Measurements from ENCODE around the gene EFL1.

EFL1 gene

DNA sequence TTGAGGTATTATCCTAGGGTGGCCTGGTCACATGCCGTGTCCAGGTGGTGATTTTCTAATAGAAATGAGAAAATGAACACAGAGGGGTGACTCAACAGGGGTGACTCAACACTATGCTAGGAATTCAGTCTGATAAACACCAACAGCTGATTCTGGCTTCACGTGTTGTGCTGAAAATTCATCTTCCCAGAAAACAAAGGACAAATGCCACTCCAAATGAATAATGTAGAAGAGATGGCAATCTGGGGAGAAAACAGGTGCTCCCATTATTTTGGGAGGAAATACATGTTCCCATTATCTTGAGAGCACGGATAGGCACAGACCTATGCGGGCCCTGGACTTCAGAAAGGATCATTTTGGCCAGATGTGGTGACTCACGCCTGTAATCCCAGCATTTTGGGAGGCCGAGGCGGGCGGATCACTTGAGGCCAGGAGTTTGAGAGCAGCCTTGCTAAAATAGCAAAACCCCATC, 115.5 kb downstream of the EFL1 start:
- DNase-seq, result no peak

DNA sequence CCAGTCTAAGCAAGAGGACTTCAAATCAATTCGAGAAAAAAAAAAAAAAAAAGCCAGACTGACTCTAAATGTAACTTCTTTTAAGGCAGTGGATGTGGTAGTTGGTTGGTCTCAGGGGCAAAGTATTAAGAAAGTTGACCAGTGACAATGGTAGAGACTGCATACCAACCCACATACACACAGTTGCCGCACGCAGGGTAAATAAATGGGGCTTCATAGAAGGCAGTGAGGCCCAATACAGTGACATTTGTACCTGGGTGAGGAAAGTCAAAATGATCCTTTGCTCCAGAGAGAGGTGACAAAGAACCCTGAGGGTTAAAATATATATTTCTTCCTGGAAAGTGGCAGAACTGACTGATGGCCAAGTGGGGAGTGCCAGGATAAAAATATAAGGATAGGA, 116.0 kb downstream of the EFL1 start:
- no peak for DNase-seq

DNA sequence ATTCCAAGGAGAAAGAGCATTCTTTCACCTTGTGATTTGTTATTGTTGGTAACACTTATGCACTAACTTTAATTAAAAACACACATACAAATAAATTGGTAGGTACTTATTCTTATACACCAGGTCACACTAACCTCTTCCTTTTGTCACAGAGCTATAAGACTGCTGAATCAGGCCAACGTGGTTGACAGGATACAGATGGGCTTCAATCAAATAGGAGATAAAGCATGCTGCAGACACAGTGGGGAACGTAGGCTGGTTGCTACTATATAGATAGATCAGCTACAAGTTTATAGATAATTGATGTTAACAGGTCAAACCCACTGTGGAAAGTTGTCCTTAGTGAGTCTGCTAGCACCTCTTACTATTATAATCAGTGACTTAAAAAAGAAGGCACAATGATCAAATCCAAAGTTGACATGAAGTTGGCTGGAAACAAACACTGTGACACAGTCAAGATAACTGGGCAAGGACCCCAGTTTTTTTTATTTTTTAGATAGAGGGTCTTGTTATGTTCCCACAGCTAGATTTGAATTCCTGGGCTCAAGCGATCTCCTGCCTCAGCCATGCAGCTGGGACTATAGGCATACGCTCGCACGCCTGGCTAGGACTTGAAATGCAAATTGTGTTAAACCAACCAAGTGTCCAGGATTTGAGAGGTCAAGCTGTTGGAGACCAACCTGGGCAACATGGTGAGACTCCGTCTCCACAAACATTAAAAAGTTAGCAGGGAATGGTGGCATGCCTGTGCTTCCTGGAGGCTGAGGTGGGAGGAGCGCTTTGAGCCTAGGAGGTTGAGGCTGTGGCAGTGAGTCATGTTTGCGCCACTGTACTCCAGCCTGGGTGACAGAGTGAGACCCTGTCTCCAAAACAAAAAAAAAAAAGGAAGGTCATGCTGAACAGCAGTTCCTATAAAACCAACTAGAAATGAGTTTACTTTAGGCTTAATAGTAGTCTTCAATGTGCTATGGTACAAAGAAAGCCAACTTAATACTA, 118.8 kb downstream of the EFL1 start:
- no peak for DNase-seq

DNA sequence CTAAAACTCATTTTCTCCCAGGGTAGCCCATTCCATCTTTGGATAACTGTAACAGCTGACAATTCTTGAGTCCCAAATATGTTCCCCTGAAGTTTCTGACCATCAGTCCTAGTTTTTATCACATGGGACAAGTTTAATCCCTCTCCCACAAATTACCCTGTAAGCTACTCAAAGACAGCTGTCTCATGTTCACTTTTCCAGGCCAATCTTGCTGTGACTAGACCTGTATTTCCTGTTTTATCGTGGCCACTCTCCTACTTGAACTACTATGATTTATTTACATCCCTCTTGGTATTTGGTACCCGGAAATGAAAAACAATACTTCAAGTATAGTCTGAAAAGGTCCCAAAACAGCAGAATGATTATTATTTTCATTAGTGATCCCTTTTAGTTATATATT, 121.6 kb downstream of the EFL1 start:
- no peak for DNase-seq

GRCh38 chr15:82139823-82140268, 122.7 kb downstream of the EFL1 start:
- DNase-seq, result no peak

- no peak for DNase-seq
These were observed 124.2 kb downstream of the EFL1 start for GRCh38 chr15:82138306-82138705.

DNA sequence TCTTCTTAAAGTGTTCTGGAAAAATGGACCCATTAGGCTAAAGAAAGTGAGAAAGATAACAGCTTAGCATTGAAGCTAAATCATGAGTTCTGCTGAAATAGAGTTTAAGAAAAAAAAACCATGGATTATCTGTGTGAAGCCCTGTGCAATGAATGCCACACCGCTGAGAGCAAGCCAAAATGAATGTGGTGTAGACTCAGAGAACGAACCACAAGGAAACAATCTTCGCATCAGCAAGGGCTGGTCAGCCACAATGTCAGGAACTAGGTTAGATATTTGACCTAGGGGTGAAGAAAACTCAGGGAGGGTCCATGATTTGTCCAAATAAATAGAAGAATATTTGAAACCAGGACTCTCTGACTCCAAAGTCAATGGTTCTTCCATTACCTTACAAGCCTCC, 125.3 kb downstream of the EFL1 start:
- DNase-seq, result no peak

- no peak for DNase-seq
These were observed 126.4 kb downstream of the EFL1 start for GRCh38 chr15:82136120-82136519.

GRCh38 chr15:82135638-82136037, 126.9 kb downstream of the EFL1 start:
- no peak for DNase-seq

DNA sequence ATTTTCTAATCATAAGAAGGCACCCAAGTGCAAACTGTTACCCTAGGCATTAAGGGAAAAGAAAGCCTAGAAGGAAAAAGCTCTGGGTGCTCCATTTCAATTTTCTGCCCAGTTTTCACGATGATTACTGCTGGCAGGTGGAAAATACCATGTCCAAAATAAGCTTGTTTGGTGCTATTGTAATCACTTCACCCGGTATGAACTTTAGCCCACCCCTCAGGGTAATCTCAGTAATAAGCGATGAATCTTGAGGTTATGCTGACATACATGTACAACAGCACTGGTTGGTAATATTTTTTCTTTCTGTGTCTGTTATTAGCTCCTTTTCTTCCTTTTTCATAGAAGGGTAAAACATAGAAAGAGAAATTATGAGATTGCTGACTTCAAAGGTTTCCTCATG, 128.1 kb downstream of the EFL1 start:
- DNase-seq, result no peak

- DNase-seq, result no peak
These were observed 129.3 kb downstream of the EFL1 start for GRCh38 chr15:82133251-82133650.

DNA sequence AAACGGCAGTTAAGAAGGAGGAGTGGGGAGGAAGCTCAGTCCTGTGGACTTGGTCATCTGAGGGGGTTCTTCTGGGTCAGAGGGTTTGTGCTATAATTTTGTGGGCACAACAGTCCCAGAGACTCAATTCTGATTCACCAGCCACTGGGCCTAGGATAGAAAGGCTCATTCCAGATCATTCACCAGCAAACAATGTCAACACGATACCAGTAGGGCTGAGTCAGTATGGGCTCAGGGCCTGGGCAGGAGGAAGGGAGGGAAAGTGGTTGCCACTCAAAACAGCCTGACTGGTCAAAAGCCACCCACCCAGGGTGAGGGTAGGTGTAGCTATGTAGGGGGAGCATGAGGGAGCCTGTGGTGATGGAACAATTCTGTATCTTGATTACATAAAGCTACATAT, 129.8 kb downstream of the EFL1 start:
- DNase-seq, result no peak

GRCh38 chr15:82132096-82132495, 130.4 kb downstream of the EFL1 start:
- DNase-seq, result no peak

GRCh38 chr15:82130248-82130647, 132.3 kb downstream of the EFL1 start:
- DNase-seq, result no peak

GRCh38 chr15:82129761-82130160, 132.8 kb downstream of the EFL1 start:
- no peak for DNase-seq

DNA sequence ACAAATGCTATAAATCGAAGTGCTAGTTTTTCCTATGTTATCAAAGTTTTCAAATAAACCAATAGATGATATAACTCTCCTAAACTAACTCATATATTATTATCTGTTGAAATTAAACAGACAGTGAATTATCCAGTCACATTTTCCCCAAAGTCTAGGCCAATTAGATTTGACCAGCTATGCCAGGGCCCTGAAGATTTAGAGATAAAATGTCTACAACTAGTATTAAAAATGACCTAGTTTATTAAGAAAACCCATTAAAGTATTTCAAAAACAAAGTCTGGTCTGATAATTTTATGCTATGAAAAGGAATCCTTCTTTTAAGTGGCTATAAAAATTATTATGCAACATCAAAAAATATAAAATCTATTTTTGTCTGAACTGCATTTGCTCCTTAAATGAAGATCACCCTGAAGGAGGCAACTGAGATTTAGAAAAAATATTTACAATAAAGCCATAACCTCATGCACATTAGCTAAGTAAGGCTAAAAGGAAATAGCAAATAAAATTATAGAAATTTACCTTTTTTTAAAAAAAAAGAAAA, 133.3 kb downstream of the EFL1 start:
- no peak for DNase-seq

DNA sequence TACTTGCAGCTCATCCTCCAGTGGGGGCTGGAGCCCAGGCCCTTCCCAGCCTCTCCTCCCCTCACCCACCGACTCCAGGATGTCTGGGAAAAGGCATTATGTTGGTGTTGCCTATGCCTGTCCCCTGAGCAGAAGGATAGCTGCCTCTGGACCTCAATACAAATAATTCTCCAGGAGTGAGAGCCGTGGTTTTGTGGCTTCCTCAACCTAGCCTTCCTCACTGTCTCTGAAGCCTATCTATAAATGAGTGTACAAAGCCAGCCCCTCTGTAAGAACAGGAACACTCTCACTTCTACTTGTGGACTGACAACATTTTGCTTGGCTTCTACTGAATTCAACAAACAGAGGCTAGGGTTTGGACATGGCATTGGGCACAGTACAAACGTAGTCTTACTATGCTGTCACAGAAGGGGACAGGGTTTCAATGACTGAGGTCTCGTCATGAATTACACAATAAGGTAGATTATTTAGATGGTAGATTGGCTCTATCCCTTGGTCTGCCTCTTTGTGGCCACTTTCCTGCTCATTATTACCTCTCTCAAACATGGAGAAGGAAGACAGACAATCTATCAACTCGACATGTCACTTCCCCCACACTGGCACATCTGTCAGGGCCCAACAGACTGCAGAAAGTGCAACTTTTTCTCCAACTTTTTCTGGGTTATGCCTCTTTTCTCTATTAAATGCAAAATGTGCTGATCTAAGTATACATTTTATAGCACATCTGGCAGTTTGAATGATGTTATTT, 134.0 kb downstream of the EFL1 start:
- DNase-seq, result no peak

GRCh38 chr15:82127581-82127980, 135.0 kb downstream of the EFL1 start:
- no peak for DNase-seq

- no peak for DNase-seq
These were observed 136.2 kb downstream of the EFL1 start for GRCh38 chr15:82126346-82126745.

- no peak for DNase-seq
These were observed 137.9 kb downstream of the EFL1 start for GRCh38 chr15:82124331-82125263.

DNA sequence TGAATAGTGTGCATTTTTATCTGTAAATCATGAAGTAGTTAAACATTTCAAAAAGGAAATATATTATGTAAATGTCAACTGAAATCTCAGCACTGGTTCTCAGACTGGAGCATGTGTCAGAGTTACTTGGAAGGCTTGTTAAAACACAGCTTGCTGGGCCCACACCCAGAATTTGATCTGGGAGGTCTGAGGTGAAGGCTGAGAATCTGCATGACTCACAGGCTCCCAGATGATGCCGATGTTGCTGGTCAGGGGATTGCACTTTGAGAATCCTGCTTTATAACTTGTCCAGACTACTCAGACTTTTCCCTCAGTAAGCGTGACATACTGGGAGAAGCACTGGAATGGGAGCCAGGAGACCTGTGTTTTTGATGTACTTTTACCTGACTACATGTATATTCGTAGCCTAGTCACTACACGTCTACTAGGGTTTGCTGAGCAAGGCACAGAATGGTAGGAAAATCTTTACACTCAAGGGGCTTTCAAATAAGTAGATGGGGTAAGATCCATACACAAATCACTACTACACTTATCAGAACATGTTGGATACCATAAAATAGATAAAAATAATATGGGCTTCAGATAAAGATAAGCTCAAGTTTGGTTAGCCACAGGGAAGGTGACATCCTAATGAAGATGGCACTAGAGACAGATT, 139.7 kb downstream of the EFL1 start:
- DNase-seq, result no peak

GRCh38 chr15:82118040-82118439, 144.5 kb downstream of the EFL1 start:
- no peak for DNase-seq

Measured in CD4-positive, alpha-beta T cell treated with Interleukin-15 for 1 hour (primary cell).